Nucleus accumbens (tissue), 56 donors: ENCODE measurements around the gene VMO1.

Source experiments
- DNase-seq, 56 donors: peaks; one replicate each; lab custom pipeline; 2025; lab: John Stamatoyannopoulos, UW

The VMO1 gene

GRCh38 chr17:4766201-4766600, 20.0 kb downstream of the VMO1 start:
- DNase-seq, result no peak

DNA sequence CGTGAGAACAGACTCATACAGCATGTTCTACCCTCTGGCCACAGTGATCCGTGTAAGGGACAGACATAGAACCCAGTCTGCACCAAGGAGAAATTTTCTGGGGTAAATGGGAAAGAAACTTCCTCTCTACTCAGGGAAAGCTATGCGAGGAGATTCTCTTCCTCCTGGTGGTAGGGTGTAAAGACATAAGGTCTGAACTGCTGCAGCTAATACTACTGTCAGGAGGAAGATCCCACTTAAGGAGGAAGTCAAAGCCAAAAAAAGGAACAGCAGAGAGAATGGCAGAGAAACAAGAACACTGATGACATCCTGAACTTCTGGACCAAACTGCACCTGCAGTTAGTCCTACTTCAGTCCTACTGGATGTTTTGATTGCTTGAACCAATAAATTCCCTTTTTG, 21.6 kb downstream of the VMO1 start:
- no peak for DNase-seq

DNA sequence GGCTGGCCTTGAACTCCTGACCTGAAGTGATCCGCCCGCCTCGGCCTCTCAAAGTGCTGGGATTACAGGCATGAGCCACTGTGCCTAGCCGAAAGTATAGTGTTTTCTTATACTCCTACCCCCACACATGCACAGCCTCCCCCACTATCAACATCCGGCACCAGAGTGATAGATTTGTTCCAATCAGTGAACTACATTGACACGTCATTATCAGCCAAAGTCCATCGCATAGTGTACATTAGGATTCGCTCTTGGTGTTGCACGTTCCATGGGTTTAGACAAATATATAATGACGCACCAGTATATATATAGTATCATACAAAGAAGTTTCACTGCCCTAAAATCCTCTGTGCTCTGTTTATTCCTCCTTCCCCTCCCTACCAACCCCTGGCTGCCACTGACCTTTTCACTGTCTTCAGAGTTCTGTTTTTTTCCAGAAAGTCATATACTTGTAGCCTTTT, 26.4 kb downstream of the VMO1 start:
- no peak for DNase-seq

- DNase-seq, result no peak
These were observed 32.8 kb downstream of the VMO1 start for GRCh38 chr17:4753392-4753791.

DNA sequence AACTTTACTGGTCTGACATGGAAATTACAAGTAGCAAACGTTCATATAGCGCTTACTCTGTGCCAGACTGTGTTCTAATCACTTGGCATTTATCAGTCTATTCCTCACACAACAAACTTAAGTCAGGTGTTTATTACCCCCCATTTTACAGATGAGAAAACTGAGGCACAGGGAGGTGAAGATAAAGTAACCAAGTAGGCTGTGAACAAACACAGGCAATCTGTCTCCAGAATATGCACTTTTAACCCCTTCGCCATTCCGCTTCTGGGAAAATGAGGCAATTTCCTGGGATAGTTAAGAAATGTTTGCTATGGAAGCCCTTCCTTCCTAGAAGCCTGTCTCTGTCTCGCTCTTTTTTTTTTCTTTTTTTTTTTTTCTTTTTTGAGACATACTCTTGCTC, 34.2 kb downstream of the VMO1 start:
- DNase-seq, result no peak

- DNase-seq, result no peak
These were observed 35.6 kb downstream of the VMO1 start for GRCh38 chr17:4750606-4751005.

DNA sequence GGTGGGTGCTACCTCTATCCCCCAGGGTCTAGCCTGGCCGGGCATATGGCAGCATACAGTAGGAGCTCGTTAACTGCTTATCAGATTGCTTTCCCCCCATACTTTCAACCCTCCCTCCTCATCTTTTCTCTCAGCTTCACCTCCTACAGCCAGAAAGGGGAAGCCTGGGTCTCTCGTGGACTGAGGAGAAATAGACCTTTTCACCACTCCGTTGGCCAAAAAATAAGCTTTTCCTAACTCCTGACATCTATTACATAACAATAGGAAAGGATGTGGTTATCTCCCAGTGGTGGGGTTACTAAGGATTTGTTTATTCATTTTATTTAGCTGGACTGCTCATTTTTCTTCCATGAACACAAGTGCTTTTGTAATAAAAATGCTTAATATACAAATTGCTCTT, 37.5 kb downstream of the VMO1 start:
- no peak for DNase-seq

GRCh38 chr17:4747847-4748246, 38.3 kb downstream of the VMO1 start:
- peak in 3 of 56 donors; percentile 14 for DNase-seq

GRCh38 chr17:4744999-4745969, 40.9 kb downstream of the VMO1 start:
- DNase-seq, result no peak

DNA sequence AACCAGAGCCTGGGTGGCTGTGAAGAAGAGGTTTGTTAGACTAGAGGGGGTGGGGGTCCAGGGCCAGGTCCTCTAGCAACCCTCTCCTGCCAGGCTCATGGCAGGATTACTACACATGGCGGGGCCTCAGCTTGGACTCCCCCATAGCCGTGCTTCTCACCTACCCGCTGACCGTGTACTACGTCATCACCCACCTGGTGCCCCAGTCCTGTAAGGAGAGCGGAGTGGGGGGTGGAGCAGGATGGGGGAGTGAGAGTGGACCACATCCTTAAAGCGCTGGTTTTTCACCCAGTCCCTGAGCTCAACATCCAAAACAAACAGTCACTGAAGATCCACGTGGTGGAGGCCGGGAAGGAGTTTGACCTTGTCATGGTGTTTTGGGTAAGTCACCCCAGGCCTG, 42.3 kb downstream of the VMO1 start:
- DNase-seq, result no peak

GRCh38 chr17:4743216-4743615, 42.9 kb downstream of the VMO1 start:
- no peak for DNase-seq

DNA sequence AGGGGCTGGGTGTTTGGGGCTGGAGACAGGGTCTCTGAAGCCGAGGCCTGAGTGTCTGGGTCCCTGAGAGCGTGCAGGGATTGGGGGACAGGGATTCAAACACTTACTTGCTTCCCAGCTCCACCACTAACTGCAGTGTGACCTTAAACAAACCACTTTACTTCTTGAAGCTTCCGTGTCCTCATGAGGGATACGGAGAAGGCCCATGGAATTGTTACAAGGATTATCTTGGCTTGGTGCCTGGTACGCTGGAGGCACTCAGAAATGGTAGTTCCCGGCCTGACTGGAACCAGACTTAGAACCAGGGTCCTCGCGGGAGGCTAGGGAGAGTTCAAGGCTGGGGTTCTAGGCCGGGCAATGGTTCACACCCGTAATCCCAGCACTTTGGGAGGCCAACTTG, 43.5 kb downstream of the VMO1 start:
- no peak for DNase-seq

GRCh38 chr17:4742133-4742532, 44.0 kb downstream of the VMO1 start:
- DNase-seq, result no peak

- DNase-seq, result no peak
These were observed 44.6 kb downstream of the VMO1 start for GRCh38 chr17:4741544-4741943.

GRCh38 chr17:4740584-4740983, 45.6 kb downstream of the VMO1 start:
- DNase-seq, result no peak

- no peak for DNase-seq
These were observed 46.2 kb downstream of the VMO1 start for GRCh38 chr17:4740025-4740351.

GRCh38 chr17:4739122-4740024, 46.8 kb downstream of the VMO1 start, which contains the start of the genes CXCL16 and ZMYND15:
TSS of gene CXCL16 (minus strand) at chr17:4739928. CDS start at chr17:4739339, 589 bp downstream.
TSS of gene ZMYND15 (plus strand) at chr17:4739833. CDS start at chr17:4740549, 716 bp downstream.
- peak in 12 of 56 donors; percentile 12 to 54 (median 26) for DNase-seq

- no peak for DNase-seq
These were observed 47.7 kb downstream of the VMO1 start for GRCh38 chr17:4738136-4739121.

DNA sequence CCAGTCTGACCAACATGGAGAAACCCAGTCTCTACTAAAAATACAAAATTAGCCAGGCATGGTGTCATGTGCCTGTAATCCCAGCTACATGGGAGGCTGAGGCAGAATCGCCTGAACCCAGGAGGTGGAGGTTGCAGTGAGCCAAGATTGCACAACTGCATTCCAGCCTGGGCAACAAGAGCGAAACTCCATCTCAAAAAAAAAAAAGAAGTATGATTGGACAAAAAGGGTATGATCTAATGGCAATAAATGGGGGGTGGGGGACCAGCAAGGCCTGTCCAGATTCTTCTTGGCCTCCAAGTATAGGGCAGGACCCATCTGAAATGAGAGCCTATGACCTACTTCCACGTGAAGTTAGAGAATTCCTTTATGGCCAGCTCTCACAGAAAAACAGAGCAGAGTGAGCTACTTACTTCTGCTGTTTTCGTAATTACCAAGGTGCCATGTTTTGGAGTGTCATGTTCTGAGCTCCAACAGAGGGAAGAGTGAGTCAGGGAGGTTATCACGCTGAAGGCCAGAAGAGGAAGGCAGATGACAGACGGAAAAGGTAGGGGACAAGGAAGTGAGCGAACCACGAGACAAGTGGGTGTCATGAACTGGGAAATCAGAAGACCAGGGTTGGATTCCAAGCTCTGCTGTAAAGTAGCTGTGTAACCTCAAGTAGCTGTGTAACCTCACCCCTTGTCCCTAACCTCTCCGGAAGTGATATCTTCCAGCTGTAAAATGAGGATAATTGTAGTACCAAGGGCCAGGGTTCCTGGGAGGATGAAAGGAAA, 50.1 kb downstream of the VMO1 start:
- DNase-seq, result peak in 4 of 56 donors; percentile 4 to 33 (median 14)
